Motor neuron (in vitro differentiated cells): ENCODE measurements around the gene MEIS1. TPM values are rescaled to one million over a fixed set of nuclear protein-coding genes. Genes with fewer than 3 reads are reported as not detected.

Source experiments
- ATAC-seq, 8 experiments: fragments of 200-7000 bp; cut with Tn5 transposase; replicated peaks in 6 of 8; 2 replicates each; pipeline ENCODE4 v1.8.0; 2021; ENCODE audit warnings: mild to moderate bottlenecking in 8 of 8, moderate library complexity in 8 of 8
- H3K27ac ChIP-seq, 2 donors: fragments of 250-450 bp; sonication (Bioruptor Pico); 2 replicates each; pipeline ENCODE4 v1.9.0; 2021; ENCODE audit warnings: antibody characterized with exemption in 2 of 2, mild to moderate bottlenecking in 2 of 2, moderate library complexity in 1 of 2
- H3K4me1 ChIP-seq, 2 donors: fragments of 250-450 bp; sonication (Bioruptor Pico); replicated peaks in 1 of 2; 2 replicates each; pipeline ENCODE4 v1.6.1; 2021; ENCODE audit warnings: antibody characterized with exemption in 2 of 2, mild to moderate bottlenecking in 2 of 2, moderate library complexity in 1 of 2
- H3K4me3 ChIP-seq, 5 donors: fragments of 250-450 bp; sonication (Bioruptor Pico); 2 replicates each; pipeline ENCODE4 v1.9.0; 2021; ENCODE audit warnings: antibody characterized with exemption in 5 of 5, mild to moderate bottlenecking in 5 of 5, moderate library complexity in 4 of 5
- WGBS, 10 experiments: fragments of 450-650 bp; shearing (Covaris generic); methylation state at CpG; one replicate each; pipeline ENCODE4 v1.0.0; 2022; 5-methylcytosine and 5-hydroxymethylcytosine counted together
- in situ Hi-C, 9 experiments: fragments of 400-800 bp; cut with MboI; loops; one replicate each; pipeline ENCODE4 v1.15.0; 2021; ENCODE audit warnings: low sequenced_read_pairs in 9 of 9, low pct_unique_long_range_greater_than_20kb in 2 of 9; ENCODE audit not compliant: unreplicated experiment in 9 of 9
- total RNA-seq, 8 experiments: library from RNA; unstranded; fragments of 300-600 nt; gene quantifications; 2 replicates each; pipeline versions ENCODE4 v1.2.3 to v1.2.4, GENCODE V29; 2022

Gene MEIS1
- total RNA-seq, 8 experiments from 2014 or later = 11.7 to 241 (median 152) TPM

DNA sequence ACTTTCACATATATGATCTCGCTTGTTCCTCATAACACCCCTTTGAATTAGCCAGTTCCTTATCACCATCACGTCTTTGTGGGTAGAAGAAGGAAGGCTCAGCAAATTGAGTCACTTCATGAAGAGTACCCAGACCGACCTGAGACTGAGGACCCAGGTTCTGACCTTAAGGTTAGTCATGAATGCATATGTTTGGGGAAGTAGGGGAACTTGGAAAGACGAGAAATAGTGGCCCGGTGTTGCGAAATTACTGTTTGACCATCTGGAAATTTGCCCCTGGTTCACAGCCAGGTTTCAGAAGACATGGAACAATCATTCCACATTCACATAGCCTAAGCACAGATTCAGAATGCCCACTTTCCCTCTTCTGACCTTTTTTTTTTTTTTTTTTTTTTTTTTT is 59.8 kb downstream of the MEIS1 start:
- no peak for ATAC-seq
- Histone ChIP-seq H3K4me3 (no peak overlapping the region), H3K4me1 (peaks cover 49 to 50% of the 10 kb centered on the region in 2 donors), H3K27ac (no peak overlapping the region)
- WGBS, 10 experiments = 40 to 100% (median 86%) methylated on average over 1 to 5 of the region's 6 CpGs; no CpG with 5 or more reads in 2 of the 10 experiments
- in situ Hi-C loops = no loop called here

DNA sequence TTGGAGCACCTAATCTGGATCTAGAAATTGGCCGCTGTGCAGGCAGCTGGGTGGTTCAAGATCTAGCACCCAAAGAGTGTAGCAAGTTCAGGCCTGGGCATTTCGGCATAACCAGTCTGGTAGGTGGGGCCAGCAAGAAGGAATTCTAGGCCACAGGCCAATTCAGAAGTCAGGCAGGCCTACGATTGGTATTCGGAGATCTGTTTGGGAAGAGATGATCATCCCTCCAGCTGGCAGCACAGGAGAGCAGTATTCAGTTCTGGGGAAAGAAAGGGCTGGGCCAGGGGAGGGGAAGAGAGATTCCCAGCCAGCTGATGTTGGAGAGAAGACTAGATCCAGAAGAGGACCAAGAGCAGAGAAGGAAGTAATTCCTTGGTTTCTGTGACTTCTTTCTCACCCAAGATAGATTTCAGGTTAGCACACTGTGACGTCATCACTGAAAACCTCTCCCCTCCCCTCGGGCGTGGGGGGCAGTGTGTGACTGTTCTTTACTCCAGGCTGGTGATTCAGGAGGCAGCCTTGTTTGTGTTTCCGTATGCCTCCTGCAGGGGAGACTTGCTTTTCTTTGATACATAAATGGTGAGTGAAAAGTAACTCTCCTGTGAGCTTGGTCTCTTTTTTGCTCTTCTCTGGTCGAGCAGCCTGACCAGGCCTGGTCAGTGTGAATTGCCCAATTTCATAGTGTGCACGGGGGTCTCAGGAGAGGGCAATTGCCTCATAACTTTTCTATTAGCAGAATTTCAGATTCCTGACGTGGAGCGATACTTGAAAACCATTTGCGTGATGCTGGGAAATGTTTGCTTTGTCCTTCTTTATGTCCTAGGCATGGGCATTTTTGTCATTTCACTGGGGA is 61.1 kb downstream of the MEIS1 start:
- ATAC-seq = peak; percentile 81 to 93 (median 87)
- Histone ChIP-seq H3K27ac (peak overlapping the region in 1 of 2 donors; percentile 63), H3K4me1 (peaks cover 37 to 40% of the 10 kb centered on the region in 2 donors), H3K4me3 (no peak overlapping the region)
- 24 to 77% (median 64%) methylated on average over 2 to 11 of the region's 13 CpGs; no CpG with 5 or more reads in 1 of the 10 experiments for WGBS, 10 experiments
- in situ Hi-C loops = no loop called here

DNA sequence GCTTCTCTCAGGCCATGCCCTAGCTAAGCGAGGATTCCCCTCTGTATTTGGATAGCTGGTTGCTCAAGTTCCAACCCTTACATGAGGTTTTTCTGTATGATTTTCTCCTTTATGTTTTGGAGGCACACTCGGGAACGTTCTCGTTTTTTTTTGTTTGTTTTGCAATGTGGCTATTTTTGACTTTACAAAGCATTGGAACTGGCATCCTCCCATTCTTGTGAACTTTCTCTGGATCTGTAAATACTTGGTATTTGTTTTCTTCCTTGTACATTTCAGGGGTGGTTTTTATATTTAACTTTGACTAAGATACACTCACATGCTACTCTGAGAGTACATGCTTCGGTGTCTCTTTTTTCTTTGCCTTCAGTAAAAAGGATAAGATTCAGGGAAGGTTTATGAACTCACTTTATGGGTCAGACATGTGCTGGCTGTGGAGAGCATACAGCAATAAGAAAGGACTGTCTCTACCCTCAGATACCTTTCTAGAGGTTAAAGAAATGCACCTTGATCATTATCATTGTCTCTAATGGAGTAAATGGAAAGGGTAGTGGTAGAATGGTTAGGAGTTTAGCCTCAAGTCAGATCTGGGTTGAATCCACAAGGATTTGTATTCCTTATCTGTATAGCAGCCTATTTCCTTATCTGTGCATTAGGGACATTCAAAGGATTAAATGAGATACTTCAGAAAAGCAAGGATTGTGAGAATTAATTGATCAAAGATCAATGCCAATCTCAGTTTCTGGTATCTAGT is 61.9 kb downstream of the MEIS1 start:
- Histone ChIP-seq H3K4me1 (peaks cover 28 to 37% of the 10 kb centered on the region in 2 donors), H3K27ac (peak overlapping the region in 1 of 2 donors; percentile 63), H3K4me3 (no peak overlapping the region)
- WGBS, 10 experiments = 36 to 100% (median 74%) methylated on average over 2 to 5 of the region's 5 CpGs
- in situ Hi-C loops = no loop called here
- no peak for ATAC-seq

DNA sequence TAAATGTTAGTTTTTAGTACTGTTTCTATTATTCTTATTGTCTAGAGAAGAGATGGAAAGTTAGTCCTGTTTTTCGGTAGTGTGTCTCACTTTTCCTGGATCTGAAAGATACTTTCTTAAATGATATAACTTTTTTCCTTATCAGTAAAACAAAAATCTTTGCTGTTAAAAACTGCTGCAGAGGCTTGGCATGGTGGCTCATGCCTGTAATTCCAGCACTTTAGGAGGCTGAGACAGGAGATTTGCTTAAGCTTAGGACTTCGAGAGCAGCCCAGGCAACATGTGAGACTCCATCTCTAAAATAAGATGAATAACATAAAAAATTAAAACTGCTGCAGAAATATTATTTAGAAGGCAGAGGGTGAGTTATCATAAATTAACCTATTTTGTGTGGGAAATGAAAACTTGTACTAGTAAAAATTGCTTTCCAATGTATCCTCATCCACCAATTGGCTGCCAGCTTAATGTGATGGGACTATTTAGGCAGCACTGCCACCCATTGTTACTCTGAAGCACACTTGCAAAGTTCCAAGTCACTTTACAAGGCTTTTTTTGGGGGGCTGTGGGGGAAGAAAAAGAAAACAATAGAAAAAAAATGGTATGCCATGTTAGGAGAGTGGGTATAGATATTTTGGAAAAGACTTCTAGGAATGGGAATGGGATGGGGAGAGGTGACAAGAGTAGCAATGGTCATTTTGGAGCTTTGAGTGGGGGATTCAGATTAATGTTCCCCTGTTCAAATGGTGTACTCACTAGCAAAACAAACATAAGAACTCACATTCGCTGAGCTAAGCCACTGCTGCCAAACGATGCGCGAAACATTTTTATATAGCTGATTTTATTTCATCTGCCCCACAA is 62.7 kb downstream of the MEIS1 start:
- no peak for ATAC-seq
- in situ Hi-C loops = no loop called here
- H3K4me3 ChIP-seq = no peak overlapping the region
- 87 to 100% (median 93%) methylated on average over 2 to 6 of the region's 6 CpGs; no CpG with 5 or more reads in 1 of the 10 experiments for WGBS, 10 experiments
- peaks cover 26 to 30% of the 10 kb centered on the region in 2 donors for H3K4me1 ChIP-seq
- H3K27ac ChIP-seq = no peak overlapping the region

DNA sequence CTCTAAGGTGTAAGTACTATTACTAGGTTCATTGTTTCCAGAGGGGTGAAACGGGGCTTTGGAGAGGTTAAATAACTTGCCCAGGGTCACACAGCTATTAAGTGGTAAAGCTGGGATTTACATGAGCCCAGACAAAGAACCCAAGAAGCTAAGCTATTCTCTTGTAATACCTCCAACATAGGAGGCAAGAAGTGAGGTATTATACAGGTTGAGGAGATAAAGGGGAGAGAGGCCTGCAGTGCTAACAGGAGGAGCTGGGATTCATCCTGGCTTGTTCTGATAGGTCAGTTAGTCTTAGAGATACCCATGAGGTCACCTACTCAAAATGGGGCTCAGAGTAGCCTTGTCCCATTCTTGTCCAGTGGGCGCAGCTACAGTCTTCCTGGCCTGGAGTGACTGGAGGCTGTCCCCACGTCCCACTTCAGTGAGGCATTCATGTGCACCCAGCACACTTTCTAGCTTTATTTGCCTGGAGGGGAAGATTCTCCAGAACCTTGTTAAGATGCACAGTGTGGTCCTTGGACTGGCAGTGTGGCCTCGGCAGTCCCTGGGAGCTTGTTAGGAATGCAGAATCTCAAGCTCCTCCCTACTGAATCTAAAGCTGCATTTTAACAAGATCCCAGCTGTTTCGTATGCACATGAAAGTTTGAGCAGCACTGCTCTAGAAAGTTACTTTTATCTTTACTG is 63.5 kb downstream of the MEIS1 start:
- WGBS, 10 experiments = 17 to 100% (median 47%) methylated on average over 1 to 5 of the region's 5 CpGs; no CpG with 5 or more reads in 3 of the 10 experiments
- H3K4me1 ChIP-seq = peaks cover 26 to 30% of the 10 kb centered on the region in 2 donors
- H3K27ac ChIP-seq = no peak overlapping the region
- no peak overlapping the region for H3K4me3 ChIP-seq
- ATAC-seq = peak in 6 of 8 experiments; percentile 35 to 52 (median 45)
- in situ Hi-C loops = no loop called here

DNA sequence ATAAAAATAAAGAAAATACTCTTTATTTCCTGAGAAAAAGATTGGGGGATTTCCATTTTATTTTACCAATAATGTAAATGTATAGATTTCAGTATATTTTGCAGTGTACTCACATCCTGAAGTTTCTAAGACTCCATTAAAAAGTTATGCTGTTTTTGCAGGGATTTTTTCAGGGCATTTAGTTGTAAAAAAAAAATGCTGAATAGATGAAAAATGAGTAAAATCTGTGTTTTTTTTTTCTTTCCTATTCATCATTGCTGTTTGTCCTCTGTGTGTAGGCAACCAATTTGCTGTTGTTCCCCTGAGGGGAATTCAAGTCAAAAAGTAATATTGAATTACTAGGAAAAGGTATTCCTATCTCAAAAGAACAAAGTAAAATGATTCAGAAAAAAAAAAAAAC is 66.3 kb downstream of the MEIS1 start:
- Histone ChIP-seq H3K4me1 (peaks cover 24 to 26% of the 10 kb centered on the region in 2 donors), H3K4me3 (no peak overlapping the region), H3K27ac (no peak overlapping the region)
- in situ Hi-C loops = no loop called here
- ATAC-seq = no peak

DNA sequence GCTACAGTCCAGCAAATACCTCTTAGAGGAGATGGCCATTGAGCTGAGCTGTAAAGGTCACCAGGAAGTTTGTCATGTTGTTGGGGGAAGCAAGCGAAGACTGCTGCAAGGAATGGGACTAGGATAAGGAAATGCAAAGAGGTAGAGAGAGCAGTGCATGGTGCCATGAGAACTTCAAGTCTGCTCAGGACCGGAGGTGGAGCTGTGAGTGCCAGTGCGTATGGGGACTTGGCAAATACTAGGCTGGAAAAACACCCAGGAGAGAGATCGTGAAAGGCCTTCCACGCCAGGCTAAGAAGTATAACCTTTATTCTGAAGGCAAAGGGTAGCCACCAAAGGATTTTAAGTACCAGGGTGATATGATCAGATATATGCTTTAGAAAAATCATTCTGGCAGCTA is 71.3 kb downstream of the MEIS1 start:
- no peak overlapping the region for H3K4me3 ChIP-seq
- in situ Hi-C loops = no loop called here
- peaks cover 40 to 51% of the 10 kb centered on the region in 2 donors for H3K4me1 ChIP-seq
- H3K27ac ChIP-seq = no peak overlapping the region
- WGBS, 10 experiments = 87 to 100% (median 94%) methylated on average over 2 to 5 of the region's 5 CpGs; no CpG with 5 or more reads in 1 of the 10 experiments
- ATAC-seq = no peak

DNA sequence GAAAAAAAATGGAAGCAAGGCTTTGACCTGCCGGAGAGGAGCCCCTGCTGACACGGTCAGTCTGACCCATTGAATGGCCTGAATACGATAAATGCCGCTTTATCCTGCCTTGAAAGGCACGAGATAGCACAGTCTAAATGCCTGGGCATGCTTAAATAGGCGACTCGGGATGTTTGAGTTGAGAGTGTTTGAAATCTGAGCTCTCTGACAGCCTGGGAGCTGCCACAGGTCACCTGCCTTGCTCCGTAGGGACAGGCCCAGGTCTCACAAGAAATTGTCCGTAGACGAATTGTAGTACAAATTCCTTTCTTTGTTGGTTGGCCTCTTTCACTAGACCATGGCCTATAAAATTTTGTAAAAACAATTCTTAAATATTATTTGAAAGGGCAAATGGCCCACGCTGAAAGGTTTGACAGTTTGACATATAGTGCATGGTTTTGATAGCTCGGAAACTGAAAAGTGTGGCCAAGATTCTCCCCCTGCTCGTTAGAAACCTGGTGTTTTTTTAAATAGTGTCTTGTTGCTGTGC is 72.8 kb downstream of the MEIS1 start:
- 0 to 98% (median 8%) methylated on average over 1 to 13 of the region's 13 CpGs for WGBS, 10 experiments
- ATAC-seq = peak in 5 of 8 experiments; percentile 45 to 62 (median 55)
- in situ Hi-C loops = no loop called here
- Histone ChIP-seq H3K4me1 (peaks cover 40 to 59% of the 10 kb centered on the region in 2 donors), H3K27ac (peak overlapping the region in 1 of 2 donors; percentile 0), H3K4me3 (peak overlapping the region in 2 of 5 donors; percentile 1 to 7)

DNA sequence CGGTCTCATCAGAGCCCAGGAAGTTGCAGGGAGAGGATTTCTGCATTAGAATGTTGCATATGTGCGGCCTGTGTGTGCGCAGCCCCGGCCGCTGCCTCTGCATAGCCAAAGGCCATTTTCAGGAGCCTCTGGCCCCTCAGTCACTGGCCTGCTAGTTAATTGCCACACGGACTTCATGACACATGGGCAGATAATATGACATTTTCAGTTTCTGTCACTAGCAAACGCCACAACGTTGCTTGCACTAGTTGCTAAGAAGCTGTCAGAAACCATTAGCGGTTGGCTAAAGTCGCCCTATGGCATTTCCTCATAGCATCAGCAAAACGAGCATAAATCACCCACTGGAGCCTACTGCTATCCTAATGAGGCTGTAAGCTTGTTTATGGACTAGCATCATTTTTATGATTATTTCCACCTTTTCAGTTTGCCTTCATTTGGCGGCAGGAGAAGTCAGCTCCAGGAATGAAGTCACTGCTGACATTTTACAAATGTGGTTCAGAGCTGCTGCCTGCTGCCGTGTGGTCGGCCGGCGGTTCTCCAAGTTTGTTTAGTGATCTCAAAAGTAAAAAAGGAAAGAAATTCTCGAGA is 73.7 kb downstream of the MEIS1 start:
- H3K27ac ChIP-seq = peak overlapping the region in 1 of 2 donors; percentile 35

DNA sequence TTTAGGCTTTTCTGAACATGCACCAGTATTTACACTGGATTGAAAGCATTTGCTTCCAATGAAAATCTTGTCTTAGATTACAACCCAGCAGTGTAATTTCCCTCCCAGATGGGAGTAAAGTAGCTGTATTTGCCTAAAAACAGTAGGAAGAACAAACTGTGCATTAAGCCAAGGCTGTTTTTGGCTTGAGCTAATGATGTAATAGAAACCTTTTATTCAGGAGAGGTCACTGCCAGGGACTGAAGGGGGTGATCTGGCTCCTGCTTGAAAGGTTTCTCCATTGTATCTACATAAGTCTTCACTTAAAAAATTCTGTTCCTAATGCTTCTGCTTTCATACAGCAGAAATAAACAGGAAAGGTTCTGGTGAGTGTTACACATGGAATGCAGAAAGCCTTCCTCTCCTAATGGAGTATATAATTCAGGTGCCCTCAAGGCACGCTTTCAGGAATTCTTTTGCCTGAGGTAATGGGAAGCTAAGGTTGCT is 74.4 kb downstream of the MEIS1 start:
- Histone ChIP-seq H3K27ac (peak overlapping the region in 1 of 2 donors; percentile 15), H3K4me1 (peaks cover 45 to 71% of the 10 kb centered on the region in 2 donors), H3K4me3 (no peak overlapping the region)
- in situ Hi-C loops = no loop called here
- ATAC-seq = peak in 3 of 8 experiments; percentile 24 to 73 (median 28)
- WGBS, 10 experiments = 29 to 100% (median 82%) methylated on average over 1 of the region's 1 CpG; no CpG with 5 or more reads in 6 of the 10 experiments

More for the DNA sequence above, 73.7 kb downstream of the MEIS1 start:
- in situ Hi-C loops = no loop called here
- WGBS, 10 experiments = 9 to 59% (median 18%) methylated on average over 2 to 15 of the region's 17 CpGs
- ATAC-seq = peak in 7 of 8 experiments; percentile 27 to 89 (median 84)
- Histone ChIP-seq H3K4me3 (peak overlapping the region in 2 of 5 donors; percentile 5 to 7), H3K4me1 (peaks cover 40 to 63% of the 10 kb centered on the region in 2 donors)

DNA sequence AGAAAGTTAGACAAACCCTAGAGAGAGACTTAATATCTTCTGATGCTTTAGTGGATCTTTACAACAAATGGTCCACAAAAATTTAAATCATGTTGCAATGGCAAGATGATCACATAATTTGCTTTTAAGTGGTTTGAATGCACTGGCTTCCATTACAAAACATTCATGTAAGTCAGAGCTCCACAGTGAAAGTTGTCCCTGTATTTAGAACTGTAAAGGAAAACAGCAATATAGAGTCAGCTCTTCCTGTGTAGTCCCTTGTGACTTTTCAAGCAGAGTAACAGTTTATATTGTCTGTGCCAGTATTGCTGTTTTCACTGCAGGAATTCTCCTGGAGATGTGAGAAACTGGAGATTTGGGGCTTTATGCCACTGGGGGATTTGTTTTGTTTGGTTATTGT is 77.7 kb downstream of the MEIS1 start:
- no peak for ATAC-seq

More for the DNA sequence above, 77.7 kb downstream of the MEIS1 start:
- H3K27ac ChIP-seq = no peak overlapping the region
- peaks cover 31 to 77% of the 10 kb centered on the region in 2 donors for H3K4me1 ChIP-seq
- in situ Hi-C loops = no loop called here
- no peak overlapping the region for H3K4me3 ChIP-seq
